ENCODE data around the gene KCNN4. TPM values are rescaled to one million over a fixed set of nuclear protein-coding genes. Genes with fewer than 3 reads are reported as not detected.

KCNN4 gene
- total RNA-seq, 1 donor from 2014 or later, result 0.44 TPM

GRCh38 chr19:43782689-43783231 is 2.0 kb upstream of the KCNN4 start:
- DNase-seq, result no peak
- Mint-ChIP-seq H3K36me3 (ENCODE audit: unreplicated experiment) (no peaks in the 10 kb centered on the region), H3K27me3 (ENCODE audit: unreplicated experiment) (peaks cover 11% of the 10 kb centered on the region), H3K9me3 (ENCODE audit: unreplicated experiment) (peaks cover 13% of the 10 kb centered on the region), H3K27ac (ENCODE audit: unreplicated experiment) (no peak overlapping the region), H3K4me1 (ENCODE audit: low read depth, unreplicated experiment) (peaks cover 7% of the 10 kb centered on the region), H3K4me3 (ENCODE audit: unreplicated experiment) (no peak overlapping the region)
- TF ChIP-seq CTCF (IDR thresholded peaks at IDR 0.05; ENCODE audit: partially characterized antibody, unreplicated experiment), result no peak

GRCh38 chr19:43782311-43782660 is 1.5 kb upstream of the KCNN4 start:
- H3K4me3 Mint-ChIP-seq (ENCODE audit: unreplicated experiment), result no peak overlapping the region
- H3K27me3 Mint-ChIP-seq (ENCODE audit: unreplicated experiment), result peaks cover 11% of the 10 kb centered on the region
- TF ChIP-seq CTCF (IDR thresholded peaks at IDR 0.05; ENCODE audit: partially characterized antibody, unreplicated experiment), result no peak
- H3K27ac Mint-ChIP-seq (ENCODE audit: unreplicated experiment), result peak overlapping the region; percentile 4
- H3K36me3 Mint-ChIP-seq (ENCODE audit: unreplicated experiment), result no peaks in the 10 kb centered on the region
- peaks cover 7% of the 10 kb centered on the region for H3K4me1 Mint-ChIP-seq (ENCODE audit: low read depth, unreplicated experiment)
- peaks cover 13% of the 10 kb centered on the region for H3K9me3 Mint-ChIP-seq (ENCODE audit: unreplicated experiment)
- no peak for DNase-seq

- Mint-ChIP-seq H3K4me3 (ENCODE audit: unreplicated experiment) (no peak overlapping the region), H3K27me3 (ENCODE audit: unreplicated experiment) (peaks cover 13% of the 10 kb centered on the region), H3K36me3 (ENCODE audit: unreplicated experiment) (no peaks in the 10 kb centered on the region), H3K9me3 (ENCODE audit: unreplicated experiment) (peaks cover 14% of the 10 kb centered on the region), H3K4me1 (ENCODE audit: low read depth, unreplicated experiment) (peaks cover 7% of the 10 kb centered on the region), H3K27ac (ENCODE audit: unreplicated experiment) (peak overlapping the region; percentile 4)
- no peak for DNase-seq
- TF ChIP-seq CTCF (IDR thresholded peaks at IDR 0.05; ENCODE audit: partially characterized antibody, unreplicated experiment), result no peak
Measured at GRCh38 chr19:43781630-43782310, 997 bp upstream of the KCNN4 start.

DNA sequence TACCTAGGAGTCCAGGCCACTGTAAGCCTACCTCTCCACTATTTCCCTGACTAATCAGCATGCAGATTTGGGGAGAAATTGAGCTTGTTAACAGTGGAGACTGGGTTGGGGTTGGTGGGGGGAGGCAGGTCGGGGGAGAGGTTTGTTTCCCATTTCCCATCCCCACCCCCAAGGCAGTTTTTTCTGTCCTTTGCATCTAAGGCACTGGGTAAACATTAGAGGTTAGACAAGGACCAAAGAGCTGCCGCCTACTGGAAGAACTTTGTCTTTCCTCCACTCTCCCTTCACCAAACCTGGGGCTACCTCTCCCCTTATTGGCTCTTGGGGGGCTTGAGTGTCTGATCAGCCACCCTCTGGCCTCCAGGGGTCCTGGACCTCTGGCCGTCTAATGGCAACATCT is 953 bp downstream of the KCNN4 start:
- peaks cover 11% of the 10 kb centered on the region for H3K27me3 Mint-ChIP-seq (ENCODE audit: unreplicated experiment)
- H3K27ac Mint-ChIP-seq (ENCODE audit: unreplicated experiment), result no peak overlapping the region

More for the DNA sequence above, 953 bp downstream of the KCNN4 start:
- Mint-ChIP-seq H3K9me3 (ENCODE audit: unreplicated experiment) (peaks cover 13% of the 10 kb centered on the region), H3K4me3 (ENCODE audit: unreplicated experiment) (no peak overlapping the region), H3K36me3 (ENCODE audit: unreplicated experiment) (no peaks in the 10 kb centered on the region), H3K4me1 (ENCODE audit: low read depth, unreplicated experiment) (peaks cover 7% of the 10 kb centered on the region)
- no peak for TF ChIP-seq CTCF (IDR thresholded peaks at IDR 0.05; ENCODE audit: partially characterized antibody, unreplicated experiment)
- no peak for DNase-seq
